Common myeloid progenitor, CD34-positive (primary cell): ENCODE results near the gene CDC42BPA.
"Not testable (repeated sequence)": the region's sequence is repeated elsewhere in the genome, so short reads cannot be mapped to it uniquely, and the experiment has no call there.

Source experiments
- CTCF ChIA-PET: fragments of 350-600 bp; sonication (Branson Sonifier 250); formaldehyde crosslinking; loops from one replicate; lab custom pipeline; 2021; ENCODE audit warnings: antibody characterized with exemption; lab: Charles Lee
- POLR2A ChIA-PET: fragments of 350-600 bp; sonication (Branson Sonifier 250); formaldehyde crosslinking; loops from one replicate; lab custom pipeline; 2021; ENCODE audit warnings: antibody characterized with exemption; lab: Charles Lee
- DNase-seq, 3 donors: peaks; one replicate each; pipeline versions ENCODE4 v3.0.0 to v3.0.0-alpha.2; 2013
- H3K27ac ChIP-seq, 2 experiments: 1 replicate in 1 of 2; 2 replicates in 1 of 2; pipeline ENCODE4 v1.7.0; 2013; ENCODE audit warnings: inconsistent platforms in 2 of 2, low read length in 2 of 2, mild to moderate bottlenecking in 2 of 2, low read depth in 1 of 2, moderate library complexity in 1 of 2; ENCODE audit not compliant: severe bottlenecking in 2 of 2, insufficient read depth in 1 of 2, poor library complexity in 1 of 2
- H3K27me3 ChIP-seq, 5 experiments: replicated peaks in 2 of 5; 1 replicate in 3 of 5; 2 replicates in 2 of 5; pipeline versions ENCODE4 v1.6.1 to v1.7.0; 2013; ENCODE audit warnings: low read length in 4 of 5, mild to moderate bottlenecking in 2 of 5, moderate library complexity in 2 of 5, inconsistent platforms in 1 of 5; ENCODE audit not compliant: insufficient read depth in 5 of 5, control insufficient read depth in 4 of 5
- H3K36me3 ChIP-seq, 4 experiments: 1 replicate in 2 of 4; 2 replicates in 2 of 4; pipeline versions ENCODE4 v1.6.1 to v1.7.0; 2013; ENCODE audit warnings: low read length in 3 of 4, control low read depth in 1 of 4, mild to moderate bottlenecking in 1 of 4; ENCODE audit not compliant: control insufficient read depth in 4 of 4, insufficient read depth in 4 of 4
- H3K4me1 ChIP-seq, 4 experiments: 1 replicate in 3 of 4; 2 replicates in 1 of 4; pipeline versions ENCODE4 v1.6.1 to v1.7.1; 2013; ENCODE audit warnings: low read length in 3 of 4, mild to moderate bottlenecking in 3 of 4, control low read depth in 1 of 4, inconsistent platforms in 1 of 4, moderate library complexity in 1 of 4; ENCODE audit not compliant: control insufficient read depth in 4 of 4, insufficient read depth in 4 of 4; ENCODE audit errors: control extremely low read depth in 1 of 4
- H3K4me3 ChIP-seq, 7 experiments: 1 replicate in 4 of 7; 2 replicates in 3 of 7; pipeline versions ENCODE4 v1.5.1 to v1.7.0; 2013; ENCODE audit warnings: mild to moderate bottlenecking in 7 of 7, low read length in 6 of 7, moderate library complexity in 6 of 7, inconsistent platforms in 2 of 7, low read depth in 2 of 7, control low read depth in 1 of 7; ENCODE audit not compliant: insufficient read depth in 4 of 7, control insufficient read depth in 1 of 7; ENCODE audit errors: extremely low read depth in 1 of 7
- H3K9me3 ChIP-seq, 5 experiments: 1 replicate in 4 of 5; 2 replicates in 1 of 5; pipeline versions ENCODE4 v1.6.1 to v1.7.1; 2013; ENCODE audit warnings: low read length in 4 of 5, mild to moderate bottlenecking in 2 of 5, inconsistent platforms in 1 of 5, low read depth in 1 of 5, moderate library complexity in 1 of 5; ENCODE audit not compliant: control insufficient read depth in 4 of 5, insufficient read depth in 2 of 5; ENCODE audit errors: control extremely low read depth in 1 of 5
- WGBS: methylation state at CpG from one replicate; pipeline ENCODE4 v1.1.5; 2013; ENCODE audit not compliant: insufficient coverage; 5-methylcytosine and 5-hydroxymethylcytosine counted together

CDC42BPA gene

DNA sequence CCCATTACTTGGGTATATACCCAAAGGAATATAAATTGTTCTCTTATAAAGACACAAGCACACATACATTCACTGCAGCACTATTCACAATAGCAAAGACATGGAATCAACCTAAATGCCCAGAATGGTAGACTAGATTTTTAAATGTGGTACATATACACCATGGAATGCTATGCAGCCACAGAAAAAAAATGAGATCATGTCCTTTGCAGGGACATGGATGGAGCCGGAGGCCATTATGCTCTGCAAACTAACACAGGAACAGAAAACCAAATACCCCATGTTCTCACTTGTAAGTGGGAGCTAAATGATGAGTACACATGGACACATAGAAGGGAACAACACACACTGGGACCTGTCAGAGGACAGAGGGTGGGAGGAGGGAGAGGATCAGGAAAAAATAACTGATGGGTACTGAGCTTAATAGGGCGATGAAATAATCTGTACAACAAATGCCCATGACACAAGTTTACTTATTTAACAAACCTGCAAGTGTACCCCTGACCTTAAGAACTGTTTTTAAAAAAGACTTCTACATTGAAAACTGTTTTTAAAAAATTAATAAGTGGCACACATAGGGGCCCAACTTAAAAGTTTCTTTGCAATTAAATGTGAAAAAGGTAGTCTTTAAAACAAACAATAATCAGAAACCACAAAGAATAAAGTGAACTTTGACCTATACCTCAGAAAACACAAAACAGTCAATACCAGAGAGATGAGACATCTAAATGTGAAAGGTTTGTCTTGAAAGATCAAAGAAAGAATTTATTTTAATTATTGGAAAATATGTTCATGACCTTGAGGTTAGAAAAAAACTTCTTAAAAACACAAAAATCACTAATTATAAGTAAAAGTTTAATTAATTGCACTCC is 75.2 kb downstream of the CDC42BPA start:
- POLR2A ChIA-PET = no interaction called here
- no peak overlapping the region for H3K27ac ChIP-seq
- H3K4me3 ChIP-seq = no peak overlapping the region
- no peak for DNase-seq
- no peaks in the 10 kb centered on the region for H3K27me3 ChIP-seq
- CTCF ChIA-PET = interaction anchor here (1.6 kb wide), 1 partner anchor 76 kb away, joined by 3 read pairs; no protein-coding TSS in a partner anchor
- WGBS = no CpG with 5 or more reads among the region's 2 CpGs
- peaks cover 0 to 2% (median 0%) of the 10 kb centered on the region in 5 experiments for H3K9me3 ChIP-seq
- H3K4me1 ChIP-seq = peaks cover 0 to 7% (median 0%) of the 10 kb centered on the region in 4 experiments
- no peaks in the 10 kb centered on the region for H3K36me3 ChIP-seq

DNA sequence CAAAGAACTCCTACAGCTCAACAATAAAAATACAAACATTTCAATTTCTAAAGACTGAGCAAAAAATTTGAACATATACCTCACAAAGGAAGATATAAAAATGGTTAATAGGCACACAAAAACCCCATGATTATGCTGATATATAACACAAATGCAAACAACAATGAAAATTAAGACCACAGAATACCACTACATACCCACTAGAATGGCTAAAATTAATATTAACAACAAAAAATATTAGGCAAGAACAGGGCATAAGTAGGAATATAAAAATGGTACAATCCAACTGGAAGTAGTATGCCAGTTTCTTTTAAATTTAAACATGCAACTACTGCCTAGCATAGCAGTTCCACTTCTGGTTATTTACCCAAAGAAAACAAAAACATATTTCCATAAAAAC is 77.3 kb downstream of the CDC42BPA start:
- no peak overlapping the region for H3K27ac ChIP-seq
- no peak overlapping the region for H3K4me3 ChIP-seq
- ChIA-PET CTCF (interaction anchor here (0.6 to 0.8 kb wide), 2 partner anchors 13 to 66 kb away, joined by 3 read pairs; no protein-coding TSS in a partner anchor), POLR2A (interaction anchor here (0.5 to 0.7 kb wide), 2 partner anchors 164 to 193 kb away, joined by 3 to 7 read pairs; no protein-coding TSS in a partner anchor)
- H3K27me3 ChIP-seq = no peaks in the 10 kb centered on the region
- no peaks in the 10 kb centered on the region for H3K36me3 ChIP-seq
- no peak for DNase-seq
- H3K9me3 ChIP-seq = no peaks in the 10 kb centered on the region
- H3K4me1 ChIP-seq = peaks cover 0 to 7% (median 0%) of the 10 kb centered on the region in 4 experiments

DNA sequence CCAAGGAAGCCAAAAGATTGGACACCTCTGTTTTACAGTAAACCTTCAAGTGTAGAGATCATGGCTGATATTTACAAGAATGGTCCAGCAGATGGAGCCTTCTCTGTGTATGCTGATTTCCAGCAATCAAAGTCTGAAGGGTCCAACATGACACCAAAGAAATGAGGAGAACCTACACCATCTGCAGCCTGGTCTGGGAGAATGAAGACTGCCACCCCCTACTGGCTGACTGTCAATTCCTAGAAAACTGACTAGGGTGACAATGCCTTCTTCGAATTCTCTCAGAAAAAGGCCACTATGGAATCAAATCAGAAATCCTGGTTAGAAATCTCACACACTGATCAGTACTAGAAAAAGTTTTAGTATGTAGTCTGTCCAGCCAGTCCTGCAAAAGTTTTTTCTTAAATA is 83.3 kb downstream of the CDC42BPA start:
- no peaks in the 10 kb centered on the region for H3K4me1 ChIP-seq
- 40% methylated on average over 1 of the region's 1 CpG for WGBS
- H3K36me3 ChIP-seq = no peaks in the 10 kb centered on the region
- H3K27me3 ChIP-seq = no peaks in the 10 kb centered on the region
- peak; percentile 87 to 92 (median 91) for DNase-seq
- H3K4me3 ChIP-seq = no peak overlapping the region
- peaks cover 0 to under 1% (median 0%) of the 10 kb centered on the region in 5 experiments for H3K9me3 ChIP-seq
- ChIA-PET POLR2A (no interaction called here), CTCF (interaction anchor here (1.0 to 1.9 kb wide), 7 partner anchors 15 to 206 kb away, joined by 3 to 7 read pairs (median 4); no protein-coding TSS in a partner anchor)
- H3K27ac ChIP-seq = no peak overlapping the region

DNA sequence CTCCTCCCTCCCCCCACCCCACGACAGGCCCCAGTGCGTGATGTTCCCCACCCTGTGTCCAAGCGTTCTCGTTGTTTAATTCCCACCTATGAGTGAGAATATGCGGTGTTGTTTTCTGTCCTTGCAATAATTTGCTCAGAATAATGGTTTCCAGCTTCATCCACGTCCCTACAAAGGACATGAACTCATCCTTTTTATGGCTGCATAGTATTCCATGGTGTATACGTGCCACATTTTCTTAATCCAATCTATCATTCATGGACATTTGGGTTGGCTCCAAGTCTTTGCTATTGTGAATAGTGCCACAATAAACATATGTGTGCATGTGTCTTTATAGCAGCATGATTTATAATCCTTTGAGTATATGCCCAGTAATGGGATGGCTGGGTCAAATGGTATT is 87.2 kb downstream of the CDC42BPA start:
- CTCF ChIA-PET, DNase-seq, H3K4me1 ChIP-seq: not testable (repeated sequence)

DNA sequence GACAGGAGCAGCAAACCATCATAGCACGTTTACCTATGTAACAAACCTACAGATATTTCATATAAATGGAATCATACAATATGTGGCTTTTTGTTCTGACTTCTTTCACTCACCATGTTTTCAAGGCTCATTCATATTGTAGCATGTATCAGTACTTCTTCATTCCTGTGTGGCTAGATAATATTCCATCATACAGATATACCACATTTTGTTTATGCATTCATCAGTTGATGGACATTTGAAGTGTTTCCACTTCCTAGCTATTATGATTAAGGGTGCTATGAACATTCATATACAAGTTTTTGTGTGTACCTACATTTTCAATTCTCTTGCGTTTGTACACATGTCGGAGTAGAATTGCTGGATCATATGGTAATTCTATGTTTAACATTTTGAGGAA is 90.1 kb downstream of the CDC42BPA start:
- H3K27me3 ChIP-seq = no peaks in the 10 kb centered on the region
- H3K4me3 ChIP-seq = no peak overlapping the region
- no peaks in the 10 kb centered on the region for H3K36me3 ChIP-seq
- H3K27ac ChIP-seq = no peak overlapping the region
- CTCF ChIA-PET = interaction anchor here (1.3 to 1.5 kb wide), 2 partner anchors 10 to 209 kb away, joined by 3 to 4 read pairs; no protein-coding TSS in a partner anchor
- H3K4me1 ChIP-seq = peaks cover 2 to 10% (median 3%) of the 10 kb centered on the region in 4 experiments
- POLR2A ChIA-PET = no interaction called here
- WGBS = no CpG with 5 or more reads among the region's 3 CpGs
- DNase-seq = no peak
- peaks cover 0 to 3% (median 0%) of the 10 kb centered on the region in 5 experiments for H3K9me3 ChIP-seq

More for the DNA sequence above, 87.2 kb downstream of the CDC42BPA start:
- H3K27ac ChIP-seq, H3K4me3 ChIP-seq, H3K36me3 ChIP-seq, H3K9me3 ChIP-seq, H3K27me3 ChIP-seq, POLR2A ChIA-PET: not testable (repeated sequence)
- WGBS = 100% methylated on average over 3 of the region's 7 CpGs

DNA sequence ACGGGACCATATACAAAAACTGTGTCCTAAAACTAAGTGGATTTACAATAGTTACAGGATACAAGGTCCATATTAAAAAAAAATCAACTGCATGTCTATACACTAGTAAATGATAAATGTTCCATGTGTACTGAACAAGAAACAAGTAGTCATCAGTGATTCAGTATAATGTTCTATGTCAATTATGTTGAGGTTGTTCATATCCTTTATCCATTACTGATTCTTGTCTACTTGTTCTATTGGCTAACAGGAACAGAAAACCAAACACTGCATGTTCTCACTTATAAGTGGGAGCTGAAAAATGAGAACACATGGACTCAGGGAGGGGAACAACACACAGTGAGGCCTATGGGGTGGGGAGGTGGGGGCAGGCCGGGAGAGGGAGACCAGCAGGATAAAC is 90.5 kb downstream of the CDC42BPA start:
- ChIA-PET POLR2A (no interaction called here), CTCF (interaction anchor here (1.3 to 1.5 kb wide), 2 partner anchors 10 to 209 kb away, joined by 3 to 4 read pairs; no protein-coding TSS in a partner anchor)
- Histone ChIP-seq H3K4me3 (no peak overlapping the region), H3K36me3 (no peaks in the 10 kb centered on the region), H3K27me3 (no peaks in the 10 kb centered on the region), H3K4me1 (peaks cover 4 to 13% (median 5%) of the 10 kb centered on the region in 4 experiments), H3K27ac (no peak overlapping the region), H3K9me3 (peaks cover 0 to 3% (median 0%) of the 10 kb centered on the region in 5 experiments)
- DNase-seq = no peak
- WGBS = no CpG with 5 or more reads among the region's 2 CpGs
